ENCODE data around the gene LRRC63.
A peak's percentile ranks its signal among the peaks of the same experiment; 100 is the strongest.

DNA sequence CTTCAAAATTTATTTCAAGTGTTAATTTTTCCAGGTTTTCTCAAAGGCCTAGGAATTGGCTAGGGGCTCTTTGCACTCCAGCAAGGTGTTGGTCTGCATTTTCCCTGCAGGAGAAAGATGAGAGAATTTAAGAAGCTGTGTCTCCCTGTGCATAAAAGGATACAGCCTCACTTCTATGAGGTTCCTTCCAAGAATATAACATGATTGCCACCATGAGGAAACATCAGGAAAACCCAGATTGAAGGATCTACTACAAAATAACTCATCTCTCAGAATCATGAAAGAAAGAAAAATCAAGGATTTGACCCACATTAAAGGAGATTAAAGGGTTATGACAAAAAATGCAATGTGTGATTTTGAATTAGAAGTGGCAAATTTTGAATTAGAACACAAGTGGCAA lies 105.4 kb downstream of the LRRC63 start:
- TF ChIP-seq, protein P1, sequence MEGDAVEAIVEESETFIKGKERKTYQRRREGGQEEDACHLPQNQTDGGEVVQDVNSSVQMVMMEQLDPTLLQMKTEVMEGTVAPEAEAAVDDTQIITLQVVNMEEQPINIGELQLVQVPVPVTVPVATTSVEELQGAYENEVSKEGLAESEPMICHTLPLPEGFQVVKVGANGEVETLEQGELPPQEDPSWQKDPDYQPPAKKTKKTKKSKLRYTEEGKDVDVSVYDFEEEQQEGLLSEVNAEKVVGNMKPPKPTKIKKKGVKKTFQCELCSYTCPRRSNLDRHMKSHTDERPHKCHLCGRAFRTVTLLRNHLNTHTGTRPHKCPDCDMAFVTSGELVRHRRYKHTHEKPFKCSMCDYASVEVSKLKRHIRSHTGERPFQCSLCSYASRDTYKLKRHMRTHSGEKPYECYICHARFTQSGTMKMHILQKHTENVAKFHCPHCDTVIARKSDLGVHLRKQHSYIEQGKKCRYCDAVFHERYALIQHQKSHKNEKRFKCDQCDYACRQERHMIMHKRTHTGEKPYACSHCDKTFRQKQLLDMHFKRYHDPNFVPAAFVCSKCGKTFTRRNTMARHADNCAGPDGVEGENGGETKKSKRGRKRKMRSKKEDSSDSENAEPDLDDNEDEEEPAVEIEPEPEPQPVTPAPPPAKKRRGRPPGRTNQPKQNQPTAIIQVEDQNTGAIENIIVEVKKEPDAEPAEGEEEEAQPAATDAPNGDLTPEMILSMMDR (IDR thresholded peaks at IDR 0.05), result peak; percentile 31; the same call in 1 of the 2 replicates
- TF ChIP-seq RAD21 (IDR thresholded peaks at IDR 0.05; ENCODE audit: low read length), result no peak
- TF ChIP-seq EP300 (IDR thresholded peaks at IDR 0.05; ENCODE audit: borderline replicate concordance in 1 of 2, low read depth in 1 of 2, low read length in 1 of 2), result no peak
- TF ChIP-seq CHD2 (IDR thresholded peaks at IDR 0.05; ENCODE audit: low read length, partially characterized antibody), result no peak
- no peak for TF ChIP-seq MXI1 (IDR thresholded peaks at IDR 0.05; ENCODE audit: low read depth, low read length)
- TF ChIP-seq JUND (IDR thresholded peaks at IDR 0.05), result no peak
- TF ChIP-seq, protein P2, sequence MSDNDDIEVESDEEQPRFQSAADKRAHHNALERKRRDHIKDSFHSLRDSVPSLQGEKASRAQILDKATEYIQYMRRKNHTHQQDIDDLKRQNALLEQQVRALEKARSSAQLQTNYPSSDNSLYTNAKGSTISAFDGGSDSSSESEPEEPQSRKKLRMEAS (IDR thresholded peaks at IDR 0.05; ENCODE audit: low read depth), result no peak
- no peak for TF ChIP-seq RFX5 (IDR thresholded peaks at IDR 0.05; ENCODE audit: low read length)
- no peak for TF ChIP-seq POLR2AphosphoS5 (IDR thresholded peaks at IDR 0.05; ENCODE audit: low read depth, low read length)
